CD4-positive, alpha-beta T cell treated with Interleukin-4 for 4 hours (primary cell): Measurements from ENCODE around the gene USHBP1.

ENCODE experiments used
- DNase-seq: peaks from one replicate; pipeline ENCODE4 v3.0.0-alpha.2; 2020

The USHBP1 gene

GRCh38 chr19:17260842-17261325 is 3.7 kb downstream of the USHBP1 start:
- DNase-seq, result peak; percentile 88

DNA sequence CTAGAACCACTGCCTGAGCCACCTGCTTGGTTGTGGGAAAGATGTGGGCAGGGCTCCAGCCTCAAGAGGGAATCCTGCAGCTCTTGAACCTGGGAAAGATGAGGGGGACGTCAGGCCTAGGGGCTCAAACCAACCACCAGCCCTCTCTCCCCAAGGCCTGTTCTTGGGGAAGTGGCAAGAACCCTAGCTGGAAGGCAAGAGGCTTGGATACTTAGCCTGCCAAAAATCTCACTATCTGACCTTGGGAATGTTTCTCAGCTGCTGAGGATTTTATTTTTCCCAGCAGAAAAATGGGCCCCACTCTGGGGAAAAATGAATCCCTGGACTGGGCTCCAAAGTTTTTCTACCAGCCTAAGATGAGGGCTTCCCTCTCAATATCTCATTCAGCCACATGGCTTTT is 4.6 kb downstream of the USHBP1 start:
- DNase-seq, result no peak

DNA sequence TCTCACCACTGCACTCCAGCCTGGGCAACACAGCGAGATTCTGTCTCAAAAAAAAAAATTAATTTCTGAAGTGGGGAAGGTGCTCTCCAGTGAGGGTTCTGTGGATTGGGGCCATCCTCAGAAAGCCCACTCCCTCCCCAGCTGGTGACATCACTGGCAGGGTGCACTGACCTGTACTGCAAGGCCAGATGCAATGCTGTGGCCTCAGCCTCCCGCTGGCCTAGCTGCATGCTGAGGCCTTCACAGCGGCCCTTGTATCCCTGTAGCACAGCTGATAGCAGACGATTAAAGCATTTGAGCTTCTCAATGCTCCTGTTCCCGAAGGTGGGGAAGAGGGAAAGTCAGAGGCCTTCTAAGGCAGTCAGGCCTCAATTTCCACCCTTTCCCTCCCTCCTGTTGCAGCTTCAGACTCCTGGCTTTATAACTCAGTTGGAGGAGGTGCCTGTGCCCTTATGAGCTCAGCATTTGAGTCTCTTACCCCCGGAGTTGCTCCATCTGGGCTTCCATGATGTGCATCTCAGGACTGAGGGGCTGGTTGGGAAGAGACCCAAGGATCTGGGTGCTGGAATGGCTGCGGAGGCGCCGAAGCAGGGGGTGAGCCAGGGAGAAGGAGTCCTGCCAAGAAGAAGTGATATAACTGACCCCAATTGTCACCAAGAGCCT is 5.3 kb downstream of the USHBP1 start:
- DNase-seq, result no peak

- no peak for DNase-seq
These were observed 8.4 kb downstream of the USHBP1 start for GRCh38 chr19:17256130-17256529.

- no peak for DNase-seq
These were observed 9.4 kb downstream of the USHBP1 start for GRCh38 chr19:17255150-17255621.

DNA sequence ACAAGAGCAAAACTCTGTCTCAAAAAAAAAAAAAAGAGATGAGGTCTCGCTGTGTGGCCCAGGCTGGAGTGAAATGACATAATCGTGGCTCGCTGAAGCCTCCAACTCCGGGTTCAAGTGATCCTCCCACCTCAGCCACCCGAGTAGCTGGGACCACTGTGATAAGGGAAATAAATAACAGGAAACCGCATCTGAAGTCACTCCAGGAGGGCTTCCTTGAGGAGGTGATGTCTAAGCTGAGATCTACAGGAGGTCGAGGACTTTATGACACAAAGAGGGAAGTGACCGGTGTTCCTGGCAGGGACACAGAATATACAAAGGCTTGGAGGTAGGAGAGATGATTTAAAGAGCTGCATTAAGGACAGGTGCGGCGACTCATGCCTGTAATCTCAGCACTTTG is 9.9 kb downstream of the USHBP1 start:
- no peak for DNase-seq

GRCh38 chr19:17249887-17250548 is 14.5 kb downstream of the USHBP1 start:
- DNase-seq, result no peak

- DNase-seq, result no peak
These were observed 16.4 kb downstream of the USHBP1 start for GRCh38 chr19:17248011-17248776.

GRCh38 chr19:17246681-17247425 is 17.7 kb downstream of the USHBP1 start:
- DNase-seq, result no peak

DNA sequence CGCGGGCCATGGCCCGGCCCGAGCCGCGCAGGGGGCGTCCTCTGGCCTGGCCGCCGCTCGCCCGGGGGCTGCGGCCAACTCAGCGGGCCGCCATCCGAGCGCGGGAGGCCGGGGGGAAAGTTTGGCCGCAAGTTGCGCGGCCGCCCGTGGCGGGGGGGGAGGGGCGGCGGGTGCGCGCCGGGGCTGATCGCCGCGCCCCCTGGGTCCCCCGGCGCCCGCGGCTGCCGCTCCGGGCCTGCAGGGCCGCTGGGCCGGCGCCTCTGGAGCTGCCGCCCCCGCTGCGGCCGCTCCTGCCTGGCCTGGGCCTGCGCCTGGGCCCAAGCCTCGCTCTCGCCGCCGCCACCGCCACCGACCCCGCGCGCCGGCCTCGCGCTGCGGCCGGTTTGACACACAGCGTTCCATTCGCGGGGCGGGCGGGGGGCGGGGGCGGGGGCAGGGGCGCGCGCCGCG is 19.0 kb downstream of the USHBP1 start, which contains the start of gene NR2F6:
TSS of gene NR2F6 (minus strand) at position 385 of the 450 bp plus-strand sequence. CDS start 699 bp downstream, outside the sequence.
- DNase-seq, result no peak

DNA sequence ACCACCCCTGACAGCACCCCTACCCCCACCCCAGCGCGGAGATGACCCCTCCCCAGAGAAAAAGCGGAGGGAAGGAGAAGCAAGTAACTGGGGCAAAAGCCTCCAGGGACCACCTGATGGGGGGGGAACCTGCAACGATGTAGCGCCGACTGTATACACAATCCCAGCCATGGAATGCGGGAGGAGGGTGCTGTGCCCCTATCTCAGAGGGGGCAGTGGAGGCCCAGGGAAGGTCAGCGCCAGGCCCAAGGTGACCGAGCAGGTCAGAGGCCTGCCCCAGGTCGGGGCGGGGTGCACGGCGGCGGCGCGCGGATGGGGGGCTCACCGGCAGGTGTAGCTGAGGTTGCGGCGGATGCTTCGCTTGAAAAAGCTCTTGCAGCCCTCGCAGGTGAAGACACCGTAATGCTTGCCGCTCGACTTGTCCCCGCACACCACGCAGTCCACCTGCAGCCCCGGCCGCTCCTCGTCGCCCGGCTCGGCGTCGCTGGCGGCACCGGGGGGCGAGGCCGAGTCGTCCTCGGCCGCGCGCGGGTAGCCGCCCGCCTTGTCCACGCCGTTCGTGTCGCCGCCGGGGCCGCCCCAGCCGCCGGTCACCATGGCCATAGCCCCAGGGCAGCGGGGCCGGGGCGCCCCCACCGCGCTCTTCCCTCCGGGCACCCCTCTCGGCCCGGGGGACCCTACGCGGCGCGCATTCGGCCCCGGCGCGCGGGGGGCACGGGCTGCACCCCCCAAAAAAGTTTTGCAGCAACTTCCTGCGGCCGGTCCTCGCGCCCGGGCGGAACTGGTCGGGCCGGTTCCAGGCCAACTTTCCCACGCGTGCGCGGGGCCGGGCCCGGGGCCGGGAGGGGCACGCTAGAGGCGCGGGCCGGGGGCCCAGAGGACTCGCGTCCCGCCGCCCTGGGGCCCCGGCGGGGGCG is 19.7 kb downstream of the USHBP1 start:
- DNase-seq, result no peak

DNA sequence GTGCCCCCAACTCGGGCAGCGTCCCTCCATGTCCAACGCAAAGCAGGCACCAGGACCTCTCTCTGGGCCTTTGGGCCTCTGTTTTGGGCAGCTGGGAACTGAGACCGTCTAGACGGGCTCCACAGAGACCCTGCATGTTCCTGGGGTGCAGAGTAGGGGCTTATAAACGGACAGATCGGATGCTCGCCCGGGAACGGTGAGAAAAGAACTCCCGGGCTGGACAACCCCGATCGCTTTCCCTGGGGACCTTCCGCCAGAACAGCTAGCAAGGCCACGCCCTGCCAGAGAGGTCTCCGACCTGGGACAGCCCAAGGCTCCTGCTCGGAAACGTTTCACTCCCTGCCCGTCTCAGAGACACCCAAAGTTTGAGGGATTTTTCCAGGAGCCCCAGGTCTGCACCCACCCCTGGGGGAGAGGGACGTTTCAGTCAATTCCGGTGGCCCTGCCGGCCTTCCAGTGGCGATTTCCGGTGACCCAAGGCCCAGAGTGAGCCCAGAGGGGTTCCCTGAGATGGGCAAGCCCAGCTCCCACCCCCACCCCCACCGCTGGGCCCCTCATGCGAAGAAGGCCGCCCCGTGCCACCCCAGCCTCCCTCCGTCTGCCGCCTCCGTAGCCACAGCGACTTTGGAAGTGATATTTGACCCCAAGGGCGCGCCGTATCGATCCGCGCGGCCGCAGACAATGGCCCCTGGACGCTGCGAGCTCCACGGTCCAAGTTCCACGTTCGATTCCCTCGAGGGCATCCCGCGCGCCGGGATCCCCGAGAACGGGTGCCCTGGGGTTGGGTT is 20.5 kb downstream of the USHBP1 start:
- no peak for DNase-seq

- DNase-seq, result no peak
These were observed 21.2 kb downstream of the USHBP1 start for GRCh38 chr19:17243211-17243829.

DNA sequence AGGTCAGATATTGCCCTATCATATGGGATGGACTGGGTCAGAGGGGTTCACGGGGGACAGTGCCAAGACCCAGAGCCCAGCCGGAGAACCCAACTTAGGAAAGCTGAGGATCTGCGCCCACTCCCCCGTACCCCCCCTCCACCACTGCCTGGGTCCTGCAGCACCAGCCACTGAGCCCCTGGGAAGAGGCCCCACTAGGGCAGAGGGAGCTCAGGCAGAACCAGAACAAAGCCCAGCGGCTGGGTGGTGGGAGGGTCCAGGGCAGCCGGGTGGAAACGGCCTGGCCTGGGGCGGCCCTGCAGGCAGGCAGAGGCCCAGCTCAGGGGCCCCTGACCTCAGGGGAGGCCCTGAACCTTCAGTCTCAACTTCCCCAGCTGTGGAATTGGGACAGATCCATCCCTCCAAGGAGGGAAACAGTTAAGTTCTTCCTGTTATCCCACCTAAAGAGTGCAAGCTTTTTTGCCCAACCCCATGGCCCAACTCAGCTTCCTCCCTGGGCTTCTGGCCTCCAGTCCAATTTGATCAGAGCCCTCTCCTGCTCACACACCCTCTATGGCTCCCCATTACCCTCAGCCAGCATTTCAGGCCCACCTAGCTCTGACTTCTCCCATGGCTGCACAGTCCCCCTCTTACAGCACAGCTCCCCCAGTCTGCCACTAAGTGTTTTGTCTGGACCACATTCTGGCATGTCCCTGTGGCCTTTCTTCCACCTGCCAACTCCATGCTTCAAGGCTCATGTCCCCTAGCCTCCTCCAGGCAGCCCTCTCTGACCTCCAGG is 21.9 kb downstream of the USHBP1 start:
- DNase-seq, result no peak

DNA sequence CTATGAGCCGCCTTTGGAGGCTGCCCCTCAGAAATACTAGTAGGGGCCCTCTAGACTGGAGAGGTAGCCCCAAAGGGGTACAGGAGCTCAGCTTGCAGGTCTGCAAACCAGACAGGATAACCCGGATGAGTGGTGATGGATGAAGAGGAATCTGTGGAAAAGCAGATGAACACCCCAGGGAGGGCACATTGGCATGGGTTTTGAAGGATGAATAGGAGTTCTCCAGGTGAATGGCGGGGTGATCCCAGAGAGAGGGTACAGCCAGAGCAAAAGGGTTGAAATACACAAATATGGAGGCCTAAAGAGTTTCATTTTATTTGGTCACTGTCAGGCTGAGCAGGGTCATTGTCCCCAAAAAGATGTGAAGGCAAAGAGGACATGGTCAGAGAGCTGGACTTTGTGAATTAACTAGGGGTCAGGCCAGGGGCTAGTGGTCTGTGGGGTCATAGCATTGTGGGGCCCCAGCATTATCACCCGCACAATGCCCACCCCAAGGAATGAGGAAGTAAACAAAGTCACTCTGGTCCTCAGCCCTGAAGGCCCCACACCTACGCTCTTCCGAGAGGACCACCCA is 23.6 kb downstream of the USHBP1 start:
- no peak for DNase-seq

GRCh38 chr19:17240062-17240752 is 24.3 kb downstream of the USHBP1 start:
- no peak for DNase-seq

GRCh38 chr19:17237747-17238706 is 26.5 kb downstream of the USHBP1 start:
- DNase-seq, result no peak
